ENCODE results near the gene SAAL1.

Gene SAAL1

DNA sequence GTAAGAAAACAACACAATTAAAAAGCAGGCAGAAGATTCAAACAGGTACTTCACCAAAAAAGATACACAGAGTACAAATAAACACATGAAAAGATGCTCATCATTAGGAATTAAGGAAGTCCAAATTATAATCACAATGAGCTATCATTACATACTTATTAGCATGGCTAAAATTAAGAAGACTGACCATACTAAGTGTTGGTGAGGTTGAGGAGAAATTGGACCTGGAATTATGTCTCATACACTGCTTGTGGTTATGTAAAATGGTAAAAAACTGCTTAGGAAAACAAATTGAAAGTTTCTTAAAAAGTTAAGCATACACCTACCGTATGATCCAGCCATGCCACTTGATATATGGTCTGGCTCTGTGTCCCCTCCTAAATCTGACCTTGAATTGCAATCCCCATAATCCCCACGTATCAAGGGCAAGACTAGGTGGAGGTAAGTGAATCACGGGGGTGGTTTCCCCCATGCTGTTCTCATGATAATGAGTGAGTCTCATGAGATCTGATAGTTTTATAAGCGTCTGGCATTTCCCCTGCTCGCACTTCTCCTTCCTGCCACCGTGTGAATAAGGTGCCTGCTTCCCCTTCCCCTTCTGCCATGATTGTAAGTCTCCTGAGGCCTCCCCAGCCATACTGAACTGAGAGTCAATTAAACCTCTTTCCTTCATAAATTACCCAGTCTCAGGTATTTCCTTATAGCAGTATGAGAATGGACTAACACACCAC lies 4.8 kb downstream of the SAAL1 start:
- Histone ChIP-seq H3K36me3 (peaks cover 2% of the 10 kb centered on the region), H3K27me3 (peaks cover under 1% of the 10 kb centered on the region), H3K27ac (no peak overlapping the region), H3K4me1 (ENCODE audit: control insufficient read depth in 1 of 2, insufficient read depth in 1 of 2, low read depth in 1 of 2, low read length in 1 of 2) (peaks cover 6 to 9% of the 10 kb centered on the region in 2 experiments), H3K4me3 (ENCODE audit: low read depth in 1 of 2, low read length in 1 of 2) (no peak overlapping the region), H3K9me3 (no peaks in the 10 kb centered on the region)
- TF ChIP-seq, protein P1, sequence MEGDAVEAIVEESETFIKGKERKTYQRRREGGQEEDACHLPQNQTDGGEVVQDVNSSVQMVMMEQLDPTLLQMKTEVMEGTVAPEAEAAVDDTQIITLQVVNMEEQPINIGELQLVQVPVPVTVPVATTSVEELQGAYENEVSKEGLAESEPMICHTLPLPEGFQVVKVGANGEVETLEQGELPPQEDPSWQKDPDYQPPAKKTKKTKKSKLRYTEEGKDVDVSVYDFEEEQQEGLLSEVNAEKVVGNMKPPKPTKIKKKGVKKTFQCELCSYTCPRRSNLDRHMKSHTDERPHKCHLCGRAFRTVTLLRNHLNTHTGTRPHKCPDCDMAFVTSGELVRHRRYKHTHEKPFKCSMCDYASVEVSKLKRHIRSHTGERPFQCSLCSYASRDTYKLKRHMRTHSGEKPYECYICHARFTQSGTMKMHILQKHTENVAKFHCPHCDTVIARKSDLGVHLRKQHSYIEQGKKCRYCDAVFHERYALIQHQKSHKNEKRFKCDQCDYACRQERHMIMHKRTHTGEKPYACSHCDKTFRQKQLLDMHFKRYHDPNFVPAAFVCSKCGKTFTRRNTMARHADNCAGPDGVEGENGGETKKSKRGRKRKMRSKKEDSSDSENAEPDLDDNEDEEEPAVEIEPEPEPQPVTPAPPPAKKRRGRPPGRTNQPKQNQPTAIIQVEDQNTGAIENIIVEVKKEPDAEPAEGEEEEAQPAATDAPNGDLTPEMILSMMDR (IDR thresholded peaks at IDR 0.05), result no peak

DNA sequence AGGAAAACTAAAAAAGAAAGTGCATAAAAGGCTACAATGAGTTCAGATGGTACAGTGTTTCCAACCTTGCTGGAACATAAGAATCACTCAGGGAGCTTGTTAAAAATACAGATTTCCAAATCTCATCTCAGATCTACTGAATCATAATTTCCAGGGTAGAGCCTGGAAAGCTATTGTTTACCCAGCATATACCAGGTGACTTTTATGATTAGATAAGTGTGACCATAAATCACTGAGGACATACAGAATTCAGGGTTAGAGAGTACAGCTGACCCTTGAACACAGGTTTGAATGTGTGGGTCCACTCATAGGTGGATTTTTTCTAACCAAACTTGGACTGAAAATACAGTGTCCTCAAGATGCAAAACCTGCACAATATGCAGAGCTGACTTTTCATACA lies 11.9 kb downstream of the SAAL1 start:
- Histone ChIP-seq H3K36me3 (peaks cover 20% of the 10 kb centered on the region), H3K4me1 (ENCODE audit: control insufficient read depth in 1 of 2, insufficient read depth in 1 of 2, low read depth in 1 of 2, low read length in 1 of 2) (peaks cover 5 to 6% of the 10 kb centered on the region in 2 experiments), H3K27ac (no peak overlapping the region), H3K9me3 (no peaks in the 10 kb centered on the region), H3K27me3 (no peaks in the 10 kb centered on the region), H3K4me3 (ENCODE audit: low read depth in 1 of 2, low read length in 1 of 2) (no peak overlapping the region)
- TF ChIP-seq, protein P1 (IDR thresholded peaks at IDR 0.05), result no peak

DNA sequence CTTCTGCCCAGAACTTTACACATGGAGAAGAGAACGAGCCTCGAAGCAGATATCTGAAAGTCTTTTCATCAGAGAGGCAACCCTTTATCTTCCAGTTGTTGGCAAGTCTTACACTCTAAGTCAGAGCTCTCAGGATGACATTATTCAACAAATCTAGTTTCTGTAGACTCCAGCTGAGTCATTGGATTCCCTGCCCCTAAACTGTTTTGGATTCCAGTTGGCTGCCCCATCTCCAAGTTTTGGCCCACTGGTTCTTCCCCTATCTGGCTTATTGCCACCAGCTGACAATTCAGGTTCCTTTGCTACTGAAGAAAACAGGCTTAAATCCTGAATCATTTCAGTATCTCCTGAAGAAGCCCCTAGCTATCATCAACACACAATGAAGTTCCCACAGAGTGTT lies 14.2 kb downstream of the SAAL1 start:
- Histone ChIP-seq H3K36me3 (peaks cover 20% of the 10 kb centered on the region), H3K4me3 (ENCODE audit: low read depth in 1 of 2, low read length in 1 of 2) (no peak overlapping the region), H3K27ac (no peak overlapping the region), H3K4me1 (ENCODE audit: control insufficient read depth in 1 of 2, insufficient read depth in 1 of 2, low read depth in 1 of 2, low read length in 1 of 2) (peaks cover 11 to 12% of the 10 kb centered on the region in 2 experiments), H3K9me3 (no peaks in the 10 kb centered on the region), H3K27me3 (no peaks in the 10 kb centered on the region)
- TF ChIP-seq, protein P1 (IDR thresholded peaks at IDR 0.05), result no peak

DNA sequence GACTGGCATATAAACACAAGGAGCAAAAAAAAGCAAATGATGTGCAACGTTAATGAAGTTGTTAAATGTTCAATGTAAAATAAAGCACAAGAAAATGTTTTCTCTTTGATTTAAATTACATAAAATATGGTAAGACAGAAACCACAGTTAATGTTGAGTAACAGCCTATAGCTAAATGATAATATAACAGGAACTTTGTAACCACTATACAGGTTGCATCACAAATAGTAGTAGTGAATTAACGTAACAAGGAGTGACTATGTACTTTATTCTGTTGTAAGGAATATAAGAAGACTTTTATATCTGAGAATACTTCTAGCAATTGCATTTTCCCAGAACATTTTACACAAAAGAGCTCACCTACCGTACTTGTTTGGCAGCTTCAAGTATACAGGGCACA lies 16.9 kb downstream of the SAAL1 start:
- Histone ChIP-seq H3K36me3 (peaks cover 7% of the 10 kb centered on the region), H3K27ac (no peak overlapping the region)

DNA sequence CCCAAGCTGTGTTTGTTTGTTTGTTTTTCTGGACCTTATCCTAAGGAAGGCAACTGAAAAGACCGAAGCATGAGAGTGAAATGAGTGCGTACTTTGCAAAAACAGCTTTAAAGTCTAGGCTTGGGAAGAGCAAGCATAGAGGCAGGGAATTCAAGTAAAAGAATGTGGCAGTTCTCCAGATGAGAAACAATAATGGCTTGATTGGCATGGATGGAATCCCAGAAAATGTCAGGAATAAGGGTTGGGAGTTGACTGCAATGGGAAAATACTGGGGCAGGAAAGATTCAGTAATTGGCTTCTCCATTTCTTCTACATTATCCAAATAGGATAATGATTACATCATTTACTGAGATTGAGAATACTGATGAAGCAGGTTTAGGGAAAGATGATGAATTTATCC lies 17.5 kb downstream of the SAAL1 start:
- Histone ChIP-seq H3K27ac (no peak overlapping the region), H3K36me3 (peaks cover 7% of the 10 kb centered on the region), H3K9me3 (no peaks in the 10 kb centered on the region), H3K4me3 (ENCODE audit: low read depth in 1 of 2, low read length in 1 of 2) (no peak overlapping the region), H3K4me1 (ENCODE audit: control insufficient read depth in 1 of 2, insufficient read depth in 1 of 2, low read depth in 1 of 2, low read length in 1 of 2) (peaks cover 11 to 12% of the 10 kb centered on the region in 2 experiments), H3K27me3 (no peaks in the 10 kb centered on the region)
- TF ChIP-seq, protein P1 (IDR thresholded peaks at IDR 0.05), result no peak

More for the DNA sequence above, 16.9 kb downstream of the SAAL1 start:
- TF ChIP-seq, protein P1 (IDR thresholded peaks at IDR 0.05), result no peak
- Histone ChIP-seq H3K9me3 (no peaks in the 10 kb centered on the region), H3K4me1 (ENCODE audit: control insufficient read depth in 1 of 2, insufficient read depth in 1 of 2, low read depth in 1 of 2, low read length in 1 of 2) (peaks cover 11 to 12% of the 10 kb centered on the region in 2 experiments), H3K27me3 (no peaks in the 10 kb centered on the region), H3K4me3 (ENCODE audit: low read depth in 1 of 2, low read length in 1 of 2) (no peak overlapping the region)
